ENCODE measurements around the gene FAM50B.

The FAM50B gene

DNA sequence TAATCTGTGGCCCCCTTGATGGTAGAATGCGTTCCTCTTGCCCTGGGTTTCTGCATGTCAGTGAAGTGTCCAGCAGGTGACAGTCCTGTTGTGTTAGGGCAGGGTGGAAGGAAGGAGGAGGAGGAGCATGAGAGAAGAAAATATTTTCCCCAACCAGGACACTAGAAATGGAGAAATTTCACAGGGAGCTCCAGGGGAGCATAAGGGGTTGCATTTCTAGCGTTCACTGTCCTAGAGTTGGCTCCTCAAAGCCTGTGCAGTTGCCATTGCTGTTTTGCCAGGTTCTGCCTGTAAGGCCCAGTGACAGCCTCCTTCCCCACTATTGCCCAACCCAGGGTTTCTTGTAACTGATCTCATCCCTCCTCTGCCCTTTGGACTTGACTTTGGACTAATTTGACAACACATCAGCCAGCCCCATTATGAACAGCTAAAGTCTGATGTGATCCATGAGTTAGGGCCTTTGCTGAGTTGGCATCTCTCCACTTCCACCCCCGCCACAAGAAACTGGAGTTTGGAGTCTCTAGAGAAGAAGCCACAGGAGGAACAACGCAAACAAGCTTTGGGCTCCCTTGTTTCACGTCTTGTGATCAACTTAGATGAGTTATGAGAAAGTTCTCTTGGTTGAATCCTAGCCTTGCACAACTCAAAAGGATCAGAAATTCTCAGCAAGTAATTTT lies 14.0 kb upstream of the FAM50B start:
- no peaks in the 10 kb centered on the region for H3K27me3 ChIP-seq
- H3K4me3 ChIP-seq (ENCODE audit: low read depth, low read length): no peak overlapping the region
- no peak for DNase-seq
- TF ChIP-seq, protein P1, sequence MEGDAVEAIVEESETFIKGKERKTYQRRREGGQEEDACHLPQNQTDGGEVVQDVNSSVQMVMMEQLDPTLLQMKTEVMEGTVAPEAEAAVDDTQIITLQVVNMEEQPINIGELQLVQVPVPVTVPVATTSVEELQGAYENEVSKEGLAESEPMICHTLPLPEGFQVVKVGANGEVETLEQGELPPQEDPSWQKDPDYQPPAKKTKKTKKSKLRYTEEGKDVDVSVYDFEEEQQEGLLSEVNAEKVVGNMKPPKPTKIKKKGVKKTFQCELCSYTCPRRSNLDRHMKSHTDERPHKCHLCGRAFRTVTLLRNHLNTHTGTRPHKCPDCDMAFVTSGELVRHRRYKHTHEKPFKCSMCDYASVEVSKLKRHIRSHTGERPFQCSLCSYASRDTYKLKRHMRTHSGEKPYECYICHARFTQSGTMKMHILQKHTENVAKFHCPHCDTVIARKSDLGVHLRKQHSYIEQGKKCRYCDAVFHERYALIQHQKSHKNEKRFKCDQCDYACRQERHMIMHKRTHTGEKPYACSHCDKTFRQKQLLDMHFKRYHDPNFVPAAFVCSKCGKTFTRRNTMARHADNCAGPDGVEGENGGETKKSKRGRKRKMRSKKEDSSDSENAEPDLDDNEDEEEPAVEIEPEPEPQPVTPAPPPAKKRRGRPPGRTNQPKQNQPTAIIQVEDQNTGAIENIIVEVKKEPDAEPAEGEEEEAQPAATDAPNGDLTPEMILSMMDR (IDR thresholded peaks at IDR 0.05; ENCODE audit: low read depth, low read length): no peak
- H3K4me1 ChIP-seq: no peaks in the 10 kb centered on the region
- no peaks in the 10 kb centered on the region for H3K36me3 ChIP-seq
- H3K9me3 ChIP-seq: no peaks in the 10 kb centered on the region

- Histone ChIP-seq H3K36me3 (no peaks in the 10 kb centered on the region), H3K4me1 (no peaks in the 10 kb centered on the region), H3K4me3 (ENCODE audit: low read depth, low read length) (no peak overlapping the region), H3K9me3 (no peaks in the 10 kb centered on the region), H3K27me3 (no peaks in the 10 kb centered on the region)
- TF ChIP-seq, protein P1 (IDR thresholded peaks at IDR 0.05; ENCODE audit: low read depth, low read length): no peak
- DNase-seq: no peak
Measured at GRCh38 chr6:3835785-3836184, 13.4 kb upstream of the FAM50B start.

- H3K9me3 ChIP-seq: no peaks in the 10 kb centered on the region
- no peaks in the 10 kb centered on the region for H3K4me1 ChIP-seq
- no peak for DNase-seq
- H3K36me3 ChIP-seq: no peaks in the 10 kb centered on the region
- TF ChIP-seq, protein P1 (IDR thresholded peaks at IDR 0.05; ENCODE audit: low read depth, low read length): no peak
- H3K27me3 ChIP-seq: no peaks in the 10 kb centered on the region
- no peak overlapping the region for H3K4me3 ChIP-seq (ENCODE audit: low read depth, low read length)
Measured at GRCh38 chr6:3836566-3836965, 12.6 kb upstream of the FAM50B start.

- Histone ChIP-seq H3K4me1 (no peaks in the 10 kb centered on the region), H3K36me3 (no peaks in the 10 kb centered on the region), H3K27me3 (no peaks in the 10 kb centered on the region), H3K9me3 (no peaks in the 10 kb centered on the region), H3K4me3 (ENCODE audit: low read depth, low read length) (no peak overlapping the region)
- DNase-seq: no peak
- TF ChIP-seq, protein P1 (IDR thresholded peaks at IDR 0.05; ENCODE audit: low read depth, low read length): no peak
Measured at GRCh38 chr6:3837781-3838180, 11.4 kb upstream of the FAM50B start.

DNA sequence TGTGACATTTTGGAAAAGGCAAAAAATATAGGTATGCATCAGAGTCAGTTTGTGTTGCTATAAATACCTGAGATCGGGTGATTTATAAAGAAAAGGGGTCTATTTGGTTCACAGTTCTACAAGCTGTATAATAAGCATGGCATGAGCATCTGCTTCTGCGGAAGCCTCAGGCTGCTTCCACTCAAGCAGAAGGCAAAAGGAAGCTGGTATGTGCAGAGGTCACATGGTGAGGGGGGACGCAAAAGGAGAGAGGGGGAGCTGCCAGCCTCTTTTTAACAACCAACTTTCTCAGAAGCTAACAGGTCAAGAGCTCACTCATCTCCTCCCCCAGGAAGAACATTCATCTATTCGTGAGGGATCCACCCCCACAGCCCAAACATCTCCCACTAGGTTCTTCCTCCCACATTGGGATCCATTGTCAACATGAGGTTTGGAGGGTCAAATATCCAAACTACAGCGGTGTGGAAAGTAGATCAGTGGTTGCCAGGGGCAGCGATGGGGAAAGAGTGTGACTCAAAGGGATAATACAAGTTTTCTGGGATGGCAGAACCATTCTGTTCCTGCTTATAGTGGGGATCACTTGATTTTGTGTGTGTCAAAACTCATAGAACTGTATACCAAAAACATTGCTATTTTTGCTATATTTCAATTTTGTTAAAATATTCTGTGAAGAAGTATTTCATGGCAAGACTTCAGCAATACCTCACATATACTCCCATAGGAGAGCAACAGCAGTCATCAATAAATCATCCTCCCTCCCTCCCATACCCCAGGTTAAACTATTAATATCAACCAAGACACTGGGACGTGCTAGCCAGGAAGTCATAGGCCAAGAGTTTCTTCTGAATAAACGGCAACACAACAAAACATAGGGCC lies 9.9 kb upstream of the FAM50B start:
- Histone ChIP-seq H3K4me3 (ENCODE audit: low read depth, low read length) (no peak overlapping the region), H3K36me3 (no peaks in the 10 kb centered on the region), H3K4me1 (no peaks in the 10 kb centered on the region), H3K9me3 (no peaks in the 10 kb centered on the region), H3K27me3 (no peaks in the 10 kb centered on the region)
- DNase-seq: no peak
- TF ChIP-seq, protein P1 (IDR thresholded peaks at IDR 0.05; ENCODE audit: low read depth, low read length): no peak

- H3K9me3 ChIP-seq: no peaks in the 10 kb centered on the region
- H3K4me3 ChIP-seq (ENCODE audit: low read depth, low read length): no peak overlapping the region
- H3K4me1 ChIP-seq: no peaks in the 10 kb centered on the region
- DNase-seq: peak; percentile 43
- no peaks in the 10 kb centered on the region for H3K27me3 ChIP-seq
- no peaks in the 10 kb centered on the region for H3K36me3 ChIP-seq
- TF ChIP-seq, protein P1 (IDR thresholded peaks at IDR 0.05; ENCODE audit: low read depth, low read length): no peak
Measured at GRCh38 chr6:3841066-3841454, 8.1 kb upstream of the FAM50B start.

Measured in BE2C (cell line).